Activated CD8-positive, alpha-beta memory T cell treated with anti-CD3 and anti-CD28 coated beads for 4 hours (primary cell): ENCODE data around the gene GMEB2.
A peak's percentile ranks its signal among the peaks of the same experiment; 100 is the strongest.
"Not testable (repeated sequence)": the region's sequence is repeated elsewhere in the genome, so short reads cannot be mapped to it uniquely, and the experiment has no call there.

Source experiments
- DNase-seq, 2 donors: peaks; one replicate each; pipeline ENCODE4 v3.0.0-alpha.2; 2020; ENCODE audit warnings: low read depth in 2 of 2

Gene GMEB2

GRCh38 chr20:63572071-63572787 is 54.7 kb downstream of the GMEB2 start:
- DNase-seq: no peak

DNA sequence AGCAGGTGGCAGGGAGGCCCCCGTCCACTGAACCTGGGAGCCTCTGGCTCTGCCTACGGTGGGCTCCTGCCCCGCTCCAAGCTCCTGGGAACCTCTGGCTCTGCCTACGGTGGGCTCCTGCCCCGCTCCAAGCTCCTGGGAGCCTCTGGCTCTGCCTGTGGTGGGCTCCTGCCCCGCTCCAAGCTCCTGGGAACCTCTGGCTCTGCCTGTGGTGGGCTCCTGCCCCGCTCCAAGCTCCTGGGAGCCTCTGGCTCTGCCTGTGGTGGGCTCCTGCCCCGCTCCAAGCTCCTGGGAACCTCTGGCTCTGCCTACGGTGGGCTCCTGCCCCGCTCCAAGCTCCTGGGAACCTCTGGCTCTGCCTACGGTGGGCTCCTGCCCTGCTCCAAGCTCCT is 55.8 kb downstream of the GMEB2 start:
- not testable (repeated sequence) for DNase-seq

DNA sequence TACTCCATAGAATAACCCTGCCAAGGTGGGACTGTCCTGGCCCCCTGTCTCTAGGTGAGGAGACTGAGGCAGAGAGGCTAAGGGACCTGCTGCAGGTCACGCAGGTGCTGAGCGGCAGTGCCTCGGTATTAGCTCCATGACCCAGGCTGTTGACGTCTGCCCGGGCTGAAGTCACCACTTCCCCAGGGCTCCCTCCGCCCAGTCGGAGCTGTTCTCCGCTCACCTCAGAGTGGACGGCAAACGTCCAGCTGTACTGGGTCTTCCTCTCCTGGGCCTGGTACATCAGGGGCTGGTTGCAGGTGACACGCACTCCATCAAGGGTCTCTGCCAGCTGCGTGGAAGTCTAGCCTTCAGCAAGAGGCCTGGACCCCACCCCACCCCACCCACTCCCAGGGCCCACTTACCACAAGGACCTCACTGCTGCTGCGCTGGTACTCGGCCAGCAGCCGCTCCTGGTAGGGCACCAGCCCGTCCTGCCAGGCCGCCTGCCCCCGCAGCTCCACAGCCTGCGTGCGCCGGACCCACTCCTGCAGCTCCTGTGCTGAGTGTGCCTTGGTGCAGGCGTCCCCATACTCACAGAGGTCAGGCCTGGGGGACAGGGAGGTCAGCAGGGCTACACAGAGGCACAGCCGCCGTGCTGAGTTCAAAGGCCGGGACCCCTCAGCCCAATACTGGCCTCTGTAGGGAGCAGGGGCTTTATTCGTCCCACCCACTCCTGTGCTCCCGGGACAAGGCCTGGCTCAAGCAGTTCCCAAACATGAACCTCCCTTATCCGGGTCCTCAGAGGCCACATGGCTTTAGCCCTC is 56.4 kb downstream of the GMEB2 start:
- no peak for DNase-seq

- DNase-seq: no peak
Observed at GRCh38 chr20:63568986-63569949, 57.6 kb downstream of the GMEB2 start.

GRCh38 chr20:63568170-63568981 is 58.5 kb downstream of the GMEB2 start:
- DNase-seq: no peak

DNA sequence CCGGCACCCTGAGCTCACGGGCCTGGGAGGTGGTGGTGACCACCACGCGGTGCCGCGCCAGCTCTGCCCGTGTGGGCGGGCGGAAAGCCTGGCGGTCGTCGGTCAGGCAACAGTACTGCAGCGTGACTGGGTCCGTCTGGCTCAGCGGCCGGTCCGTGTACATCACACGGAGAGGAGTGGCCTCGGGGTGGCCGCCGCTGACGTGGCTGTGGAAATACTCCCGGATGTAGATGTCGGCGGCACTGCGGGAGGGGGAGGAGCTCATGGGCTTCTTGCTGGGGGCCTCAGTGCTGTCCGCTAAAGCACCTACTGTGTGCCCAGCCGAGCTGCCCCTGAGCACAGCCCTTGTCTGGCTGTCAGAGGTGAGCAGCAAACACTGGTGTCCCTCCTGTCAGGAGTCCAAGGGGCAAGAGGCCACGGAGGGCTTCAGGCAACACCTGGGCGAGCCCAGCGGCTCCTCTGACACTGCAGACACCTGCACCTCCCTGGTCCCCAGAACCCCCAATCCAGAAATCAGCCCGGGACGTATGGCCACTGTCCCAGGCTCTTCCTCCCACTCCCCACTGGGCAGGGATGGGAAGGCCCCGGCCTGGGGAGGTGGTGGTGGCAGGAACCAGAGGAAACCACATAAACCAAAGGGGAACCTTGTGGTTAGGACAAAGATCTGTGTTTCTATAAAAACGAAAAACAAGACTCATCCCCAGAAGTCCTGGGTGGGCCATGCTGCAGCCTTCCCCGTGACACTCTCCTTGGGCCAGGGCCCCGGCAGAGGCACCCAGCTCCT is 59.3 kb downstream of the GMEB2 start:
- peak in 1 of 2 donors; percentile 40 for DNase-seq

- no peak for DNase-seq
Observed at GRCh38 chr20:63567136-63567385, 59.8 kb downstream of the GMEB2 start.

DNA sequence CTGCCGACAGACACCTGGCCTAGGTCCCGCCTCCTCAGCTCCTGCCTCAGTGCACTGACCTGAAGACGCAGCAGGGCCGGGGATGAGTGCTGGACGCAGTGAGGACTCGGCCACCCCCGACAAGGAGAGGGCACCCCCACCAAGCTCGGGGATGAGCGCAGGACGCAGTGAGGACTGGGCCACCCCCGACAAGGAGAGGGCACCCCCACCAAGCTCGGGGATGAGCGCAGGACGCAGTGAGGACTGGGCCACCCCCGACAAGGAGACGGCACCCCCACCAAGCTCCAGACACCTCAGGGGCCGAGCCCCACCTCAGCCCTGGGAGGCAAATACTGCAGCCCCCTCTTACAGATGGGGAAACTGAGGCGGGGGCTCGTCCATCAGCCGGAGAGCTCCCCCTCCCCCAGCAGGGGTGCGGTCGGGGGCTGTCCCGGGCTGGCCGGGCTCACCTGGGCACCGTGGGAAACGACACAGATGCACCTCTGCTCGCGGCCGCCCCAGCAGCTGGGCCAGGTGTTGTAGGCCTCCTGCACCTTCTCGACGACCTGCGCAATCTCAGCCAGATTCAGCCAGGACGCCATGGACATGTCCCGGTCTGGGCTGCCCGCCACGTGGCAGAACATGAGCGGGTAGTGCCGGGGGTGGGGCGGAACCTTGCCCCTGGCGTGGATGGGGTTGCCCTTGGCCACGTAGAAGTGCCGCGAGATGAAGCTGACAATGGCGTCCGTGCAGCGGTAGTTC is 60.3 kb downstream of the GMEB2 start:
- DNase-seq: no peak

DNA sequence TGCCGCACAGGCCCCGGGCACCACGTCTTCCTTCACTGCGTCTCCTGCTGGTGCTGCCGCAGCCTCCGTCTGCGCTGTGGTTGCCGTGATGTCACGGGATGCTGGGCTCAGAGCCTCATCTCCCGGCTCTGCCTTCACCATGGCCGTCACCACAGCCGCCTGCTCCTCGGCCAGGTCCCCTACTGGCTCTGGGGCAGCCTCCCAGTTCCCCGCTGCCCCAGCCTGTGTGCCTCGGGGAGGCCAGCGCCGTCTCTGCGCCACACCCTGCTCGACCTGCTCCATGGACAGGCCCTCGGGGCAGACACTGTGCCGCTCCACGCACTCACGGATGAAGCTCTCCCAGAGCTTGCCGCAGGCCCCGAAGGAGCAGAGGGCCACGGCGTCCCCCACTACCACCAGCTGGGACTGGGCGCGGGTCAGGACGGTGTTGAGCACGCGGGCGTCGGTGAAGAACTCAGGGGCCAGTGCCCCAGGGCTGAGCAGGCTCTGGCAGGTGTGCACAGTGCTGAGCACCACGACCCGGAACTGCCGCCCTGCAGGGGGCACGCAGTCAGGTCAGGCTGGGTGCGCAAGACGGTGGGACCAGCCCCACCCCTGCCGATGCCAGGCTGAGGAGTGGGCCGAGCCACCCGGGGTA is 61.1 kb downstream of the GMEB2 start:
- no peak for DNase-seq

DNA sequence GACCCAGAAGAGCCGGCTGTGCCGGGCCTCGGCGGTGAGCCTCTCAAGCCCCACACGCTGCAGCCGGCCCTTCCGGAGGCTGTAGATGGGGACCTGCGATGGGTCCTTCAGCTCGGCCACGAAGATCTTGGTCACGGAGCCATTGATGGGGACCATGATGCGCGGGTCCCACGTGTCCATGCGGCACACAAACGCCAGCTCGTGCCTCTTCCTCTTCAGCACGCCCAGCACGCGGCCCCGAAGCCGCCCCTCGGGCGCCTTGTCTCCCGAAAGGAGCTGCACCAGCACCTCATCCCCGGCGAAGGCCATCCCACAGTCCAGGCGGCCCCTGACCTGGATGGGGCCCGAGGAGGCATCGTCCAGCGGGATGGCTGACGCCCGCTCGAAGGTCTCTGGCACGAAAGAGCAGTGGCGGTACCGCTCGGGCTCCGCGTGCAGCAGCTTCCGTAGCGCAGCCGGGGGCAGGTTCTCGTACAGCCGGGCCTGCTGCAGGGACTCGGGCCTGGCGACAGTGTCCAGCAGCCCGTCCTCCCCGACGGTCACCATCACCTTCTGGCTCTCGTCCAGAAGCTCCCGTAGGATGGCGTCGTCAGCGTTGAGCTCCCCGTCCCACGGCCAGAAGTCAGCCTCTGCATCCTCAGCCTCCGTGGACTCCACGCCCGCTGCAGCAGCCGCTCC is 61.7 kb downstream of the GMEB2 start:
- DNase-seq: no peak

- no peak for DNase-seq
Observed at GRCh38 chr20:63564036-63564810, 62.7 kb downstream of the GMEB2 start.

DNA sequence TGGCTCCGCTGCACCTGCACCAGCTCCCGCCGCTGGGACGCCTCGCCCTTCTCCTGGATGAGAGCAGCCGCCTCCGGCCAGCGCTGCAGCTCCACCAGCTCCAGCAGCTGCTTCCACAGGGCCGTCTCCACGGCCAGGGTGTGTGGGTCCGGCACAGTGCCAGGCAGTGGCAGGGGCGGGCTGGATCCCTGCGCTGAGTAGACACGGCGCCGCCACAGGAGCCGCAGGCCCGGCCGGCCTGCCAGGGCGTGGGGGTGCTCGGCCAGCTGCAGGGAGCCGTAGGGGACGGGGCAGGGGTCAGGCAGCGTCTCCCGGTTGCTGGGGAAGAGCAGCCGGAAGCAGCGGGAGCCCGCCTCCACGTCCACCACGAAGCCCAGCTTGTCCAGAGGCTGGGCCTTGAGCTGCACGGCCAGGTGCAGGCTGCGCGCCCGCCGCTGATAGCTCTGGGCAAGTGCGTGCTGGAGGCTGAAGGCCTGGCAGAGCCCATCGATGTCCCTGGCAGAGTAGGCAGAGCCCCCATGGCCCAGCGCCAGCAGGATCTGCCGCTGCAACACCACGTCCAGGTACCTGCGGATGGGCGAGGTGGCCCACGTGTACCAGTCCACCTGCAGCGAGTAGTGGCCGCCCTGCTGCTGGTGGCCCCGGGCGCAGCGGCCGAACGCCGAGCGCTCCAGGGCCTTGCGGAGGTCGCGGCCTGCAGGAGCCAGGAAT is 63.5 kb downstream of the GMEB2 start:
- no peak for DNase-seq

GRCh38 chr20:63562461-63563224 is 64.3 kb downstream of the GMEB2 start:
- DNase-seq: no peak

DNA sequence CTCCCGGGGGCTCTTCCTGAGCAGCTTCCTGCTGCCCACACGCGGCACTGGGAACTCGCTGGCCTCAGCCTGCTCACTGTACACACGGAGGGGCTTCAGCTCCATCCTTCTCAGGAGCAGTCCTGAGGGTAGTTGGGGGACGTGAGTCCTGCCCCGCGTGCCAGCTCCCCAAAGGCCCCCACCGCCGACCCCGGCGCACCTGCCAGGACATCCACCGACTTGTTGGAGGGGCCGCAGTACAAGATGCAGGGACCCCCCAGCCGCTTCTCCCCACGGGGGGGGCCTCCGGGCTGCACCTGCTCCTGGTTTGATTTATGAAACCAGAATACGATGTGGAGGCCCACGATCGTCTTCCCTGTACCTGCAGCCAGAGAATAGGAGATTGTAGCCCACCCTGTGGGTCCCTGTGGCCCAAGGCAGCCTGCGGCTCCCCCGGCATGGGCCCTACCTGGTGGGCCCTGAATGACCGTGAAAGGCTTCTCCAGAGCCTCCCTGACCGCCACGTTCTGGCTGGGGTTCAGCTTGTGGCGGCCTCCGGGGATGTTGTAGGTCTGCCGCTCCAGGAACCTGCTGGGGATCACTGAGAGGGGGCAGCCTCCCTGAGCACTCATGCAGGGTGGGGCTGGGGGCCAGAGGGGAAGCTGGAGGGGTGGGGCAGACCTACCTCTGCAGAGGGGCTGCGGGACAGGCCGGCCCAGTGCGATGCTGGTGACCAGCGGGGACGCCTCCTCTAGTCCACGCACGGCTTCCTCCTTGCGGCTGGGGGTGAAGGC is 65.1 kb downstream of the GMEB2 start:
- DNase-seq: no peak

DNA sequence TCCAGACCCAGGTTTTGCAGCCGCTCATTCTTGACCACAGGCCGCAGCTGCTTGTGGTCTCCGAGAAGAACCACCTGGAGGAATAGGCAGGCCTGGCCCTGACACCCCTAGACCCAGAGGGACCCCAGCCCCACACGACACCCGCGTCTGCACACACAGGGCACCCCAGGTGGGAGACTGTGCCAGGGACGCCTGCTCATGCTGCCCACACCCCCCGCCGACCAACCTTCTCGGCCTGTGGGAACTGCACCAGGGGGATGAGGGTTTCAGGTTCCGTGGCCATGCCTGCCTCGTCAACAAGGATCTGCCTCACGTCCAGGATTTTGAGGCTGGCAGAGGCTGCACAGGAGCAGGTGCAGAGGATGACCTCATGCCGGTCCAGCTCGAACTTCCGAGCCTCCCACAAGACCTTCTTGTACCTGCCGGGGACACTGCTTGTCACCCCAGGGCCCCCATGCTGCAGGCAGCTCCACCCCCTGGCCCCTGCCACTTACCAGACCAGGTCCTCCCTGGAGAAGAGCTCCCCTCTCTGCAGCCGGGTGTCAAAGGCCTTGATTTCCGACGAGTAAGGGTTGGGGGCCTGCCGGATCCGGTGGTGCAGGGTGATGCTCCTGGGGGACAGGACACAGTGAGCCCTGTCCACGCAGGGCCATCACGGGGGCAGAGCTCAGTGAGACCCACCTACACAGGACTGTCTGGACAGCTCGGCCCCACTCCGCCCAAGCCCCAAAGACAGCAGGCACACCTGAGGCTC is 65.9 kb downstream of the GMEB2 start:
- no peak for DNase-seq
